ENCODE measurements around the gene EML6. TPM values are rescaled to one million over a fixed set of nuclear protein-coding genes. Genes with fewer than 3 reads are reported as not detected.

EML6 gene
- total RNA-seq, 4 donors from 2014 or later, result 5.9 to 11.0 (median 7.9) TPM

DNA sequence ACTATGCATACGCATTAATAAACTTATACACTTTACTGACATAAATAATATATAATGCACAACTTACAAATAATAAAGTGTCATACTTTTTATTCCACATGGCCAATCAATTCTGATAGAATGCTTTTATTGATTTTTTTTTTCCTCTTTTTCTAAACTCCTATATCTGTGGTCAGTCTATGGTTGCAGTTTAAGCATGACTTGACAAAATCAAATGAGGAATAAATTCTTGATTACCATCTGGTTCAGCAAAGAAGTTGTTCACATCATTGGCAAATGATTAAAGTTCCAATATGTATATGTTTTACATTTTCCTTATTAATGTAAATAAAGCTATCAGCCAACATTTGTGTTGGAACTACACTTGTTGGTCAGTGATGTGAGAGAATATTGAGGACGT, 83.5 kb downstream of the EML6 start:
- no peak for DNase-seq
- Histone ChIP-seq H3K9me3 (peaks cover 0 to 5% (median 0%) of the 10 kb centered on the region in 4 donors), H3K4me1 (no peaks in the 10 kb centered on the region), H3K27ac (no peak overlapping the region), H3K4me3 (no peak overlapping the region), H3K27me3 (no peaks in the 10 kb centered on the region), H3K36me3 (no peaks in the 10 kb centered on the region)
- TF ChIP-seq POLR2A (IDR thresholded peaks at IDR 0.05), result no peak
- TF ChIP-seq, protein P1, sequence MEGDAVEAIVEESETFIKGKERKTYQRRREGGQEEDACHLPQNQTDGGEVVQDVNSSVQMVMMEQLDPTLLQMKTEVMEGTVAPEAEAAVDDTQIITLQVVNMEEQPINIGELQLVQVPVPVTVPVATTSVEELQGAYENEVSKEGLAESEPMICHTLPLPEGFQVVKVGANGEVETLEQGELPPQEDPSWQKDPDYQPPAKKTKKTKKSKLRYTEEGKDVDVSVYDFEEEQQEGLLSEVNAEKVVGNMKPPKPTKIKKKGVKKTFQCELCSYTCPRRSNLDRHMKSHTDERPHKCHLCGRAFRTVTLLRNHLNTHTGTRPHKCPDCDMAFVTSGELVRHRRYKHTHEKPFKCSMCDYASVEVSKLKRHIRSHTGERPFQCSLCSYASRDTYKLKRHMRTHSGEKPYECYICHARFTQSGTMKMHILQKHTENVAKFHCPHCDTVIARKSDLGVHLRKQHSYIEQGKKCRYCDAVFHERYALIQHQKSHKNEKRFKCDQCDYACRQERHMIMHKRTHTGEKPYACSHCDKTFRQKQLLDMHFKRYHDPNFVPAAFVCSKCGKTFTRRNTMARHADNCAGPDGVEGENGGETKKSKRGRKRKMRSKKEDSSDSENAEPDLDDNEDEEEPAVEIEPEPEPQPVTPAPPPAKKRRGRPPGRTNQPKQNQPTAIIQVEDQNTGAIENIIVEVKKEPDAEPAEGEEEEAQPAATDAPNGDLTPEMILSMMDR (IDR thresholded peaks at IDR 0.05), result no peak

DNA sequence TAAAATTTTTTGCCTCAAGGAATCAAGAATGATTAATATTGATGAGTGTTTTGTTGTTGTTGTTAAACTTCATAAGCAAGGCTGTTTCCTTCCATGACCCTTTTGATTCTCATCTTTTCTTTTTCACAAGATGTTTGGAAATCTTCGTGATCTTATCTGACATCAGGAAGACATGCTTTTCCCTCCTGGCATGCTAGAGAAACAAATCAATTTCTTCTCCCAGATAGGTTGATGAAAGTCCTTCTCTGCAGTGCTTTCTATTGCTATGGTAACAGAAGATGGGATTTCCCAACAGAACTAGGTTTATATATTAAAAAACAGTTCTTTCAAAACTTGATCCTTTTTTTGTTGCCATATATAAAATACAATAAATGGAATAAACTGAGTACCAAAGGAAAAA, 85.2 kb downstream of the EML6 start:
- Histone ChIP-seq H3K9me3 (peaks cover 0 to 5% (median 0%) of the 10 kb centered on the region in 4 donors), H3K27me3 (no peaks in the 10 kb centered on the region), H3K27ac (no peak overlapping the region), H3K4me1 (no peaks in the 10 kb centered on the region), H3K36me3 (no peaks in the 10 kb centered on the region), H3K4me3 (no peak overlapping the region)
- DNase-seq, result no peak
- TF ChIP-seq, protein P1 (IDR thresholded peaks at IDR 0.05), result no peak
- no peak for TF ChIP-seq POLR2A (IDR thresholded peaks at IDR 0.05)

DNA sequence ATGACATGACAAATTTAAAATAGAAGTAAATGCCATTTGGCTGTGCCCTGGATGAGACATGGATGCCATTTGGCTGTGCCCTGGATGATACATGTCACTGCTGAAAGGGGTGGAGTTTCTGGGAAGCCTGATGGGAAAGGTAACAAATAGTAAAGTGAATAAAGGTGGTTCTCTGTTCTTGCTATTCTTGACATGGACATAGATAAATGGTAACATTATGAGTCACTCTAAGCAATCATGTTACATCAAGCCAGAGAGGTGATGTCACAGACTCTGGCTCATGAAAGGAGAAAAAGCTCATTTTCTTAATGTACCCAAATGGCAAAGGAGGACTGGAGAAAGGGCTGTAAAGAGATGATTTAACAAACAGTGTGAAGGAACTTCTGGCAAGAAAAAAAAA, 86.4 kb downstream of the EML6 start:
- DNase-seq, result no peak
- no peak for TF ChIP-seq POLR2A (IDR thresholded peaks at IDR 0.05)
- TF ChIP-seq, protein P1 (IDR thresholded peaks at IDR 0.05), result no peak
- no peak overlapping the region for H3K27ac ChIP-seq
- no peaks in the 10 kb centered on the region for H3K27me3 ChIP-seq
- no peaks in the 10 kb centered on the region for H3K4me1 ChIP-seq
- no peaks in the 10 kb centered on the region for H3K36me3 ChIP-seq
- H3K4me3 ChIP-seq, result no peak overlapping the region
- peaks cover 0 to 5% (median 0%) of the 10 kb centered on the region in 4 donors for H3K9me3 ChIP-seq

DNA sequence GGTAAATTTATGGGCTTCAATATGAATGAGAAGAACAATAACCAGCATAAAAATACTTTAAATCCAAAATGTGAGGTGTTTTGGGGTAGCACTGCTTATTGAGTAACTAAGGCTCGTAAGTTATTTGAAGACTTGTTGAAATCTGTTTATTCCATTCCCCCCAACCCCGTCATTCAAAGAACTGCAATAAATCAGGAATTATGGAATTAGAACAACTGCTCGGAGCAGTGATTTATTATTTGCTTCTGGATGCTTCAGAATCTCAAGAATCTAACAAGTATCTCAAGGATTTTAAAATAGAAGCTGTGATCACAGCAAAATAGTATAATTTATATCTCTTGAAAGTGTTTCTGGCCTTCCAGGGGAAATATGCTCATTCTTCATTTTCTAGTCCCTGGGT, 86.8 kb downstream of the EML6 start:
- DNase-seq, result no peak
- Histone ChIP-seq H3K4me1 (no peaks in the 10 kb centered on the region), H3K4me3 (no peak overlapping the region), H3K9me3 (peaks cover 0 to under 1% (median 0%) of the 10 kb centered on the region in 4 donors), H3K27ac (no peak overlapping the region), H3K36me3 (no peaks in the 10 kb centered on the region), H3K27me3 (no peaks in the 10 kb centered on the region)
- TF ChIP-seq, protein P1 (IDR thresholded peaks at IDR 0.05), result no peak
- TF ChIP-seq POLR2A (IDR thresholded peaks at IDR 0.05), result no peak

DNA sequence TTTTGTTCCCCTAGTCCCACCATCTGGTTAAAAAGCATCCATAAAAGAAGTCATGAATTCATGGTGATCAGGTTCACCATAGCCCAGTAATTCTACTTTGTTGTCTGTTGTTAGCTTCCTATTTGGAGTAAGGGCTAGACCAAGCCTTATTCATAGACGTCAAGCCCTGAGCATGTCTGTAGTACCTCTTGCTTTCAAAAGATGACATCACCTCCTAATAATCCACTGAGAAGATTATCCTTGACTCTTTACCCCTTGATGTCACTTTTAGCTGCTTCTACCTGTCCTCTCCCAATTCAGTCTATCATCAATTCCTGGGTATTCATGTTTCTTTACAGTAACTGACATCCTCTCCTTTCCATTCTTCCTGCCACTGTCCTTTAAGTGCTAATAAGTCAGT, 90.1 kb downstream of the EML6 start:
- TF ChIP-seq POLR2A (IDR thresholded peaks at IDR 0.05), result no peak
- TF ChIP-seq, protein P1 (IDR thresholded peaks at IDR 0.05), result no peak
- Histone ChIP-seq H3K36me3 (no peaks in the 10 kb centered on the region), H3K27me3 (no peaks in the 10 kb centered on the region), H3K27ac (no peak overlapping the region), H3K4me1 (no peaks in the 10 kb centered on the region), H3K9me3 (no peaks in the 10 kb centered on the region), H3K4me3 (no peak overlapping the region)
- DNase-seq, result no peak

All from Peyer's patch (tissue), 4 donors.